ENCODE results near the gene PAQR3.
A peak's percentile ranks its signal among the peaks of the same experiment; 100 is the strongest.

PAQR3 gene

GRCh38 chr4:78938868-78939666 is at the start of gene PAQR3:
TSS of gene PAQR3 (minus strand) at chr4:78939438. CDS start at chr4:78939224, 214 bp downstream.
- peak; percentile 82 for DNase-seq

GRCh38 chr4:78987683-78988082 is 48.4 kb upstream of the PAQR3 start:
- no peak for DNase-seq

GRCh38 chr4:78984593-78984992 is 45.4 kb upstream of the PAQR3 start:
- DNase-seq = no peak

GRCh38 chr4:78975865-78976264 is 36.6 kb upstream of the PAQR3 start:
- peak; percentile 51 for DNase-seq

GRCh38 chr4:78971776-78972175 is 32.5 kb upstream of the PAQR3 start:
- DNase-seq = no peak

GRCh38 chr4:78971326-78971725 is 32.1 kb upstream of the PAQR3 start:
- no peak for DNase-seq

- DNase-seq = no peak
These were observed 23.4 kb upstream of the PAQR3 start for GRCh38 chr4:78962597-78963115.

GRCh38 chr4:78960926-78961325 is 21.7 kb upstream of the PAQR3 start:
- DNase-seq = no peak

- DNase-seq = no peak
These were observed 17.7 kb upstream of the PAQR3 start for GRCh38 chr4:78956975-78957374.

- peak; percentile 49 for DNase-seq
These were observed 14.8 kb upstream of the PAQR3 start for GRCh38 chr4:78953769-78954666.

GRCh38 chr4:78953231-78953630 is 14.0 kb upstream of the PAQR3 start:
- DNase-seq = no peak

GRCh38 chr4:78951862-78952472 is 12.7 kb upstream of the PAQR3 start:
- peak; percentile 59 for DNase-seq

GRCh38 chr4:78949735-78950134 is 10.5 kb upstream of the PAQR3 start:
- DNase-seq = no peak

- DNase-seq = no peak
These were observed 6.5 kb upstream of the PAQR3 start for GRCh38 chr4:78945651-78946179.

- DNase-seq = no peak
These were observed 5.1 kb upstream of the PAQR3 start for GRCh38 chr4:78944381-78944780.

GRCh38 chr4:78940752-78941151 is 1.5 kb upstream of the PAQR3 start:
- no peak for DNase-seq

GRCh38 chr4:78939667-78940008 is 400 bp upstream of the PAQR3 start:
- DNase-seq = peak; percentile 82

GRCh38 chr4:78938474-78938867 is 767 bp downstream of the PAQR3 start:
- DNase-seq = no peak

- no peak for DNase-seq
These were observed 1.4 kb downstream of the PAQR3 start for GRCh38 chr4:78937837-78938236.

GRCh38 chr4:78936989-78937388 is 2.2 kb downstream of the PAQR3 start:
- DNase-seq = no peak

GRCh38 chr4:78930016-78930629 is 9.1 kb downstream of the PAQR3 start:
- no peak for DNase-seq

GRCh38 chr4:78928835-78929234 is 10.4 kb downstream of the PAQR3 start:
- DNase-seq = no peak

GRCh38 chr4:78926826-78927225 is 12.4 kb downstream of the PAQR3 start:
- DNase-seq = no peak
